Hepatocyte (in vitro differentiated cells): ENCODE results near the gene TBC1D8. TPM values are rescaled to one million over a fixed set of nuclear protein-coding genes. Genes with fewer than 3 reads are reported as not detected.

ENCODE experiments used
- DNase-seq: peaks from one replicate; pipeline ENCODE4 v3.0.0-alpha.2; 2016; ENCODE audit warnings: low spot score
- H2AFZ ChIP-seq: fragments of 200-600 bp; sonication (generic); 2 replicates; pipeline ENCODE4 v1.6.0; 2016; ENCODE audit warnings: antibody characterized with exemption, mild to moderate bottlenecking
- H3K27ac ChIP-seq: fragments of 200-600 bp; sonication (generic); 2 replicates; pipeline ENCODE4 v1.5.1; 2016; ENCODE audit warnings: mild to moderate bottlenecking
- H3K27me3 ChIP-seq: fragments of 200-600 bp; sonication (generic); 2 replicates; pipeline ENCODE4 v1.6.1; 2016
- H3K36me3 ChIP-seq: fragments of 200-600 bp; sonication (generic); replicated peaks from 2 replicates; pipeline ENCODE4 v1.5.1; 2016; ENCODE audit warnings: low read depth; ENCODE audit not compliant: insufficient read depth
- H3K4me1 ChIP-seq: fragments of 200-600 bp; sonication (generic); 2 replicates; pipeline ENCODE4 v1.5.1; 2016; ENCODE audit warnings: mild to moderate bottlenecking, moderate library complexity; ENCODE audit not compliant: insufficient read depth
- H3K4me2 ChIP-seq: fragments of 200-600 bp; sonication (generic); 2 replicates; pipeline ENCODE4 v1.6.0; 2016
- H3K4me3 ChIP-seq: fragments of 200-600 bp; sonication (generic); 2 replicates; pipeline ENCODE4 v1.5.1; 2016; ENCODE audit warnings: mild to moderate bottlenecking
- H3K79me2 ChIP-seq: fragments of 200-600 bp; sonication (generic); 2 replicates; pipeline ENCODE4 v1.6.0; 2017; ENCODE audit warnings: mild to moderate bottlenecking
- H3K9me2 ChIP-seq: fragments of 200-600 bp; sonication (generic); replicated peaks from 2 replicates; pipeline ENCODE4 v1.6.0; 2017; ENCODE audit warnings: mild to moderate bottlenecking; ENCODE audit not compliant: insufficient read depth
- H3K9me3 ChIP-seq: fragments of 200-600 bp; sonication (generic); 2 replicates; pipeline ENCODE4 v1.5.1; 2016; ENCODE audit warnings: low read depth, mild to moderate bottlenecking
- H4K20me1 ChIP-seq: fragments of 200-600 bp; sonication (generic); 2 replicates; pipeline ENCODE4 v1.6.0; 2016; ENCODE audit warnings: mild to moderate bottlenecking; ENCODE audit not compliant: insufficient read depth, poor library complexity, severe bottlenecking
- EZH2 ChIP-seq: fragments of 200-600 bp; sonication (generic); IDR thresholded peaks from 2 replicates; pipeline ENCODE4 v1.6.1; 2016; ENCODE audit warnings: antibody characterized with exemption, mild to moderate bottlenecking, borderline replicate concordance
- EZH2phosphoT487 ChIP-seq: fragments of 200-600 bp; sonication (generic); IDR thresholded peaks from one replicate; pipeline ENCODE4 v1.6.1; 2018; ENCODE audit warnings: antibody characterized with exemption, mild to moderate bottlenecking, low read depth, moderate library complexity; ENCODE audit not compliant: unreplicated experiment, severe bottlenecking
- WGBS: methylation state at CpG from one replicate; pipeline ENCODE4 v1.1.6; 2016; ENCODE audit warnings: low lambda C conversion rate; ENCODE audit errors: missing lambda C conversion rate; 5-methylcytosine and 5-hydroxymethylcytosine counted together
- polyA plus RNA-seq: library from polyadenylated mRNA; unstranded; fragments of >200 nt; fragmentation: Nextera tagmentation; extraction: Ambion mirVana; gene quantifications from 2 replicates; pipeline ENCODE4 v1.2.1, GENCODE V29; 2016
- total RNA-seq: library from RNA; depleted of rRNA; stranded (reverse); fragments of >200 nt; gene quantifications from 2 replicates; pipeline ENCODE4 v1.2.3, GENCODE V29; 2014
- TF ChIP-seq, protein P1 (sequence below): fragments of 200-600 bp; sonication (generic); IDR thresholded peaks from 2 replicates; pipeline ENCODE4 v1.5.1; 2016; ENCODE audit warnings: antibody characterized with exemption, mild to moderate bottlenecking; ENCODE audit not compliant: poor library complexity

TBC1D8 gene
- total and polyA plus RNA-seq, 2 experiments from 2014 or later = 10.1 to 15.8 TPM

DNA sequence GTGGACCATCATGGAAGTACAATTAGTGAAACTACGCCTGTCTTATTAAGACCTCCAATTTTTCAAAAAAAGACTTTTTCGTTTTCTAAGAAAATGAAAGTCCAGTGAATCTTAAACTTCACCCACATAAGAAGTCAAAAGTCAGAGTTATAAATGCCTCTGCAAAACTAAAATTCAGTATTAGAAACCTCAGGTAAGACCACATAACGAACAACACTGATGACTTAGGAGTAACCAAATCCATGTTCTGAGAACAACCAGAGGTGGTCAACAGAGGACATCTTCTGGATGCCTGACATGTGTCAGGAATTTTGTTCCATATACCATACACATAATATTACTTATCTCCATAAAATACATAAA, 86.7 kb downstream of the TBC1D8 start:
- Histone ChIP-seq H3K36me3 (no peaks in the 10 kb centered on the region), H3K9me2 (no peaks in the 10 kb centered on the region), H3K4me3 (no peak overlapping the region), H3K4me2 (no peak overlapping the region), H3K27ac (peak overlapping the region; percentile 69), H2AFZ (no peak overlapping the region), H4K20me1 (no peaks in the 10 kb centered on the region), H3K9me3 (no peaks in the 10 kb centered on the region), H3K79me2 (peaks cover 9% of the 10 kb centered on the region), H3K27me3 (no peaks in the 10 kb centered on the region), H3K4me1 (peaks cover 9% of the 10 kb centered on the region)
- DNase-seq = no peak
- WGBS = 97% methylated on average over 3 of the region's 3 CpGs
- TF ChIP-seq EZH2 (no peak), EZH2phosphoT487 (no peak)
- TF ChIP-seq, protein P1, sequence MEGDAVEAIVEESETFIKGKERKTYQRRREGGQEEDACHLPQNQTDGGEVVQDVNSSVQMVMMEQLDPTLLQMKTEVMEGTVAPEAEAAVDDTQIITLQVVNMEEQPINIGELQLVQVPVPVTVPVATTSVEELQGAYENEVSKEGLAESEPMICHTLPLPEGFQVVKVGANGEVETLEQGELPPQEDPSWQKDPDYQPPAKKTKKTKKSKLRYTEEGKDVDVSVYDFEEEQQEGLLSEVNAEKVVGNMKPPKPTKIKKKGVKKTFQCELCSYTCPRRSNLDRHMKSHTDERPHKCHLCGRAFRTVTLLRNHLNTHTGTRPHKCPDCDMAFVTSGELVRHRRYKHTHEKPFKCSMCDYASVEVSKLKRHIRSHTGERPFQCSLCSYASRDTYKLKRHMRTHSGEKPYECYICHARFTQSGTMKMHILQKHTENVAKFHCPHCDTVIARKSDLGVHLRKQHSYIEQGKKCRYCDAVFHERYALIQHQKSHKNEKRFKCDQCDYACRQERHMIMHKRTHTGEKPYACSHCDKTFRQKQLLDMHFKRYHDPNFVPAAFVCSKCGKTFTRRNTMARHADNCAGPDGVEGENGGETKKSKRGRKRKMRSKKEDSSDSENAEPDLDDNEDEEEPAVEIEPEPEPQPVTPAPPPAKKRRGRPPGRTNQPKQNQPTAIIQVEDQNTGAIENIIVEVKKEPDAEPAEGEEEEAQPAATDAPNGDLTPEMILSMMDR = no peak

DNA sequence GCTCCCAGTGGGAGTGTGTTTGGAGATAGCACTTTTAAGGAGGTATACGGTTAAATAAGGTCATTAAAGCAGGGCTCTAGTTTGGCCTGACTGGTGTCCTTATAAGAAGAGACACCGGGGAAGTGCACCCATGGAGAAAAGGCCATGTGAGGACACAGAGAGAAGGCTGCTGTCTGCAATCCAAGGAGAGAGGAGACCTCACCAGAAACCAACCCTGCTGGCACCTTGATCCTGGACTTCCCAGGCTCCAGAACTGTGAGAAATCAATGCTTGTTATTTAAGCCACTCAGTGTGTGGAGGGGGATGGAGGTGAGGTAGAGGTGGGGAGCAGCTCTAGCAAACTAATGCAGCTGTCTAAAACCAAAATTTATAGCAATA, 87.1 kb downstream of the TBC1D8 start:
- TF ChIP-seq EZH2 (no peak), EZH2phosphoT487 (no peak)
- TF ChIP-seq, protein P1 = no peak
- Histone ChIP-seq H3K4me1 (peaks cover 9% of the 10 kb centered on the region), H3K27ac (peak overlapping the region; percentile 69), H2AFZ (no peak overlapping the region), H3K4me2 (no peak overlapping the region), H4K20me1 (no peaks in the 10 kb centered on the region), H3K4me3 (no peak overlapping the region), H3K9me3 (no peaks in the 10 kb centered on the region), H3K36me3 (no peaks in the 10 kb centered on the region), H3K9me2 (no peaks in the 10 kb centered on the region), H3K27me3 (no peaks in the 10 kb centered on the region), H3K79me2 (peaks cover 9% of the 10 kb centered on the region)
- WGBS = 88% methylated on average over 2 of the region's 2 CpGs
- DNase-seq = no peak

DNA sequence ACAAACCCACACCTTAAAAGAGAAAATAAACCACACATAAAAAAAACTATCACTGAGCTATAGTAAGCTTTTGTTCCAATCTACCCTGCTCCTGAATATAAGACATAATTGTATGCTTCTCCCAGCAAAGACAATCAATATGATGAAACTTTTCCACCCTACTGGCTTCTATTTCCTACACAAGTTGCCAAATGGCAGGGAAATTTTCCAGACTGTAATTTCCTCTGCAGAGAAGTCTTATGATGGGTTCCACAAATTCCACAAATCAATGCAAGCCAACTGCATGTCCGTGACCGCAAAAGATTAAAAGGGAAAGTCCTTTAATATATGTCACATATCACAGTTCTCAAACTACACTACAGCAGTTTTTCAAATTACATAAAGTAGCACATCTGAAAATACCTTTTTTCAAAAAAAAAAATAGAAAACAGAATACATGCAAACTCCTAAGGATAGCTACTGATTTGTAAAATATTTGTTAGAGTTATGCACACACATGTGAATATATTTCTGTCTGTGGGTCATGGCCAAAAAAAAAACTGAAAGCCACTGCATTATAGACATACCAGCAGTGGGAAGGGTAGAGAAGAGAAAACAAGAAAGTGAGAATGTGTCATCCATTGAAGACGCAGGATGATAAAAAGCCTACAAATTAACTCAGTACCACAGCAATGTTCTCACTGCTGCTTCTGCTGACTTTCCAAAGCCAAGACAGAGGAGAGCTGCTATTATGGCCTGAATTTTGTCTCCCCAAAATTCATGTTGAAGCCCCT, 87.6 kb downstream of the TBC1D8 start:
- Histone ChIP-seq H3K9me2 (no peaks in the 10 kb centered on the region), H3K79me2 (peaks cover 9% of the 10 kb centered on the region), H3K4me3 (no peak overlapping the region), H3K27ac (peak overlapping the region; percentile 69), H2AFZ (no peak overlapping the region), H3K4me2 (no peak overlapping the region), H3K9me3 (no peaks in the 10 kb centered on the region), H3K36me3 (no peaks in the 10 kb centered on the region), H4K20me1 (no peaks in the 10 kb centered on the region), H3K27me3 (no peaks in the 10 kb centered on the region), H3K4me1 (peaks cover 9% of the 10 kb centered on the region)
- DNase-seq = no peak
- TF ChIP-seq EZH2 (no peak), EZH2phosphoT487 (no peak)
- TF ChIP-seq, protein P1 = no peak
- 75% methylated on average over 3 of the region's 3 CpGs for WGBS
